ENCODE results near the gene TSHR. TPM values are rescaled to one million over a fixed set of nuclear protein-coding genes. Genes with fewer than 3 reads are reported as not detected.
A peak's percentile ranks its signal among the peaks of the same experiment; 100 is the strongest.

The TSHR gene
- total RNA-seq, 3 donors from 2014 or later (not counting 1 experiment from before 2014, with no cell fraction given), result 0.80 TPM; not detected in 2

GRCh38 chr14:81161088-81161487, 205.7 kb downstream of the TSHR start:
- H3K4me3 Mint-ChIP-seq, result no peak overlapping the region
- Histone ChIP-seq H3K9me3 (ENCODE audit: control insufficient read depth, insufficient read depth, low read length) (no peaks in the 10 kb centered on the region), H3K27ac (ENCODE audit: low read length) (no peak overlapping the region), H3K4me1 (ENCODE audit: control insufficient read depth, insufficient read depth, low read length) (no peaks in the 10 kb centered on the region), H3K27me3 (ENCODE audit: control insufficient read depth, insufficient read depth, low read length) (no peaks in the 10 kb centered on the region), H3K36me3 (ENCODE audit: control insufficient read depth, insufficient read depth, low read length) (no peaks in the 10 kb centered on the region), H3K4me3 (ENCODE audit: low read length) (no peak overlapping the region)
- no peak for TF ChIP-seq CTCF (IDR thresholded peaks at IDR 0.05)
- H3K36me3 Mint-ChIP-seq, result no peaks in the 10 kb centered on the region
- H3K4me1 Mint-ChIP-seq, result no peaks in the 10 kb centered on the region
- ATAC-seq (no peak), DNase-seq (no peak)
- H3K27ac Mint-ChIP-seq, result no peak overlapping the region
- 89% methylated on average over 7 of the region's 7 CpGs for WGBS (ENCODE audit: insufficient coverage)
- peaks cover 0 to 4% of the 10 kb centered on the region in 2 donors for H3K27me3 Mint-ChIP-seq (ENCODE audit: low read depth in 2 of 2)
- H3K9me3 Mint-ChIP-seq, result no peaks in the 10 kb centered on the region
- intact Hi-C loops (cut with micrococcal nuclease), result no loop called here

- no peaks in the 10 kb centered on the region for H3K36me3 Mint-ChIP-seq
- no peaks in the 10 kb centered on the region for H3K36me3 ChIP-seq (ENCODE audit: control insufficient read depth, insufficient read depth, low read length)
- 75% methylated on average over 1 of the region's 1 CpG for WGBS (ENCODE audit: insufficient coverage)
These were observed 206.3 kb downstream of the TSHR start for GRCh38 chr14:81161749-81162148.

GRCh38 chr14:81162941-81163340, 207.5 kb downstream of the TSHR start:
- no peak for DNase-seq
- H3K9me3 ChIP-seq (ENCODE audit: control insufficient read depth, insufficient read depth, low read length), result no peaks in the 10 kb centered on the region
- no peaks in the 10 kb centered on the region for H3K9me3 Mint-ChIP-seq
- intact Hi-C loops (cut with micrococcal nuclease), result no loop called here
- no peak overlapping the region for H3K4me3 ChIP-seq (ENCODE audit: low read length)
- no peaks in the 10 kb centered on the region for H3K4me1 Mint-ChIP-seq
- no peaks in the 10 kb centered on the region for H3K36me3 ChIP-seq (ENCODE audit: control insufficient read depth, insufficient read depth, low read length)
- H3K4me1 ChIP-seq (ENCODE audit: control insufficient read depth, insufficient read depth, low read length), result no peaks in the 10 kb centered on the region
- H3K36me3 Mint-ChIP-seq, result no peaks in the 10 kb centered on the region
- peak in 1 of 3 donors; percentile 57 for ATAC-seq
- no peak for TF ChIP-seq CTCF (IDR thresholded peaks at IDR 0.05)
- no peaks in the 10 kb centered on the region for H3K27me3 Mint-ChIP-seq (ENCODE audit: low read depth in 2 of 2)
- H3K27ac ChIP-seq (ENCODE audit: low read length), result no peak overlapping the region
- no peak overlapping the region for H3K4me3 Mint-ChIP-seq
- H3K27me3 ChIP-seq (ENCODE audit: control insufficient read depth, insufficient read depth, low read length), result no peaks in the 10 kb centered on the region
- no peak overlapping the region for H3K27ac Mint-ChIP-seq
- 25% methylated on average over 3 of the region's 3 CpGs for WGBS (ENCODE audit: insufficient coverage)

More at GRCh38 chr14:81161749-81162148, 206.3 kb downstream of the TSHR start:
- no peak for ATAC-seq
- Mint-ChIP-seq H3K9me3 (no peaks in the 10 kb centered on the region), H3K27me3 (ENCODE audit: low read depth in 2 of 2) (peaks cover 0 to under 1% of the 10 kb centered on the region in 2 donors), H3K4me1 (no peaks in the 10 kb centered on the region), H3K27ac (no peak overlapping the region), H3K4me3 (no peak overlapping the region)
- H3K4me1 ChIP-seq (ENCODE audit: control insufficient read depth, insufficient read depth, low read length), result no peaks in the 10 kb centered on the region
- intact Hi-C loops (cut with micrococcal nuclease), result no loop called here
- no peak for TF ChIP-seq CTCF (IDR thresholded peaks at IDR 0.05)
- H3K27me3 ChIP-seq (ENCODE audit: control insufficient read depth, insufficient read depth, low read length), result no peaks in the 10 kb centered on the region
- no peak overlapping the region for H3K27ac ChIP-seq (ENCODE audit: low read length)
- H3K4me3 ChIP-seq (ENCODE audit: low read length), result no peak overlapping the region
- no peaks in the 10 kb centered on the region for H3K9me3 ChIP-seq (ENCODE audit: control insufficient read depth, insufficient read depth, low read length)
- no peak for DNase-seq

GRCh38 chr14:81164167-81164774, 208.8 kb downstream of the TSHR start:
- H3K4me3 ChIP-seq (ENCODE audit: low read length), result no peak overlapping the region
- no peaks in the 10 kb centered on the region for H3K36me3 ChIP-seq (ENCODE audit: control insufficient read depth, insufficient read depth, low read length)
- Mint-ChIP-seq H3K27me3 (ENCODE audit: low read depth in 2 of 2) (no peaks in the 10 kb centered on the region), H3K9me3 (no peaks in the 10 kb centered on the region), H3K4me1 (peaks cover 0 to 9% of the 10 kb centered on the region in 2 donors), H3K27ac (no peak overlapping the region), H3K4me3 (no peak overlapping the region), H3K36me3 (no peaks in the 10 kb centered on the region)
- H3K27ac ChIP-seq (ENCODE audit: low read length), result no peak overlapping the region
- DNase-seq (peak in 1 of 2 donors; percentile 60), ATAC-seq (peak; percentile 67 to 84 (median 73))
- H3K9me3 ChIP-seq (ENCODE audit: control insufficient read depth, insufficient read depth, low read length), result no peaks in the 10 kb centered on the region
- TF ChIP-seq CTCF (IDR thresholded peaks at IDR 0.05), result peak; percentile 25
- 52% methylated on average over 1 of the region's 1 CpG for WGBS (ENCODE audit: insufficient coverage)
- intact Hi-C loops (cut with micrococcal nuclease), result no loop called here
- H3K27me3 ChIP-seq (ENCODE audit: control insufficient read depth, insufficient read depth, low read length), result no peaks in the 10 kb centered on the region
- H3K4me1 ChIP-seq (ENCODE audit: control insufficient read depth, insufficient read depth, low read length), result no peaks in the 10 kb centered on the region
